GM12875 (cell line): ENCODE data around the gene ARL2.

Experiments
- H3K4me3 ChIP-seq: one replicate; pipeline ENCODE4 v1.5.1; 2011; ENCODE audit warnings: low read depth, low read length, control low read depth
- TF ChIP-seq, protein P1 (sequence below): IDR thresholded peaks from 2 replicates; pipeline ENCODE4 v1.5.1; 2011; ENCODE audit warnings: low read depth, mild to moderate bottlenecking, control low read depth, inconsistent platforms, low read length, moderate library complexity, borderline replicate concordance; ENCODE audit not compliant: insufficient read depth

Gene ARL2

DNA sequence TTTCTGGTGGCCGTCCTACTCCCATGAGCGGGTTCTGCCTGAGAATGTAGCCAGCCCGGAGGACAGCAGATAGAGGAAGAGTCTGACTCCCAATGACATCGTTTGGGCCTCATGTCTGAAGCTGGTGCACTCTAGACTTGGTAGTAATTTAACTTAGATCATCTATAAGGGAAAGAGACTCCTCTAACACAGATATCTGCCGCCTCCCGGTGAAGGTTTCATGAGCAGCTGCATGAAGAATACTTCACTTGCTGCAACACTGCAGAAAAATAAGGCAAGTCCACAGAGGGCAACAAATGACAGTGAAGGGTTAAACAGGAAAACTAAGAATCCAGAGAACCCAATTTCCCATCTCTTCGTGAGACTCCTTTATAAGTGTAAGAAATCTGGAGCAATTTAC, 5.9 kb upstream of the ARL2 start:
- TF ChIP-seq, protein P1, sequence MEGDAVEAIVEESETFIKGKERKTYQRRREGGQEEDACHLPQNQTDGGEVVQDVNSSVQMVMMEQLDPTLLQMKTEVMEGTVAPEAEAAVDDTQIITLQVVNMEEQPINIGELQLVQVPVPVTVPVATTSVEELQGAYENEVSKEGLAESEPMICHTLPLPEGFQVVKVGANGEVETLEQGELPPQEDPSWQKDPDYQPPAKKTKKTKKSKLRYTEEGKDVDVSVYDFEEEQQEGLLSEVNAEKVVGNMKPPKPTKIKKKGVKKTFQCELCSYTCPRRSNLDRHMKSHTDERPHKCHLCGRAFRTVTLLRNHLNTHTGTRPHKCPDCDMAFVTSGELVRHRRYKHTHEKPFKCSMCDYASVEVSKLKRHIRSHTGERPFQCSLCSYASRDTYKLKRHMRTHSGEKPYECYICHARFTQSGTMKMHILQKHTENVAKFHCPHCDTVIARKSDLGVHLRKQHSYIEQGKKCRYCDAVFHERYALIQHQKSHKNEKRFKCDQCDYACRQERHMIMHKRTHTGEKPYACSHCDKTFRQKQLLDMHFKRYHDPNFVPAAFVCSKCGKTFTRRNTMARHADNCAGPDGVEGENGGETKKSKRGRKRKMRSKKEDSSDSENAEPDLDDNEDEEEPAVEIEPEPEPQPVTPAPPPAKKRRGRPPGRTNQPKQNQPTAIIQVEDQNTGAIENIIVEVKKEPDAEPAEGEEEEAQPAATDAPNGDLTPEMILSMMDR = no peak
- no peak overlapping the region for H3K4me3 ChIP-seq

DNA sequence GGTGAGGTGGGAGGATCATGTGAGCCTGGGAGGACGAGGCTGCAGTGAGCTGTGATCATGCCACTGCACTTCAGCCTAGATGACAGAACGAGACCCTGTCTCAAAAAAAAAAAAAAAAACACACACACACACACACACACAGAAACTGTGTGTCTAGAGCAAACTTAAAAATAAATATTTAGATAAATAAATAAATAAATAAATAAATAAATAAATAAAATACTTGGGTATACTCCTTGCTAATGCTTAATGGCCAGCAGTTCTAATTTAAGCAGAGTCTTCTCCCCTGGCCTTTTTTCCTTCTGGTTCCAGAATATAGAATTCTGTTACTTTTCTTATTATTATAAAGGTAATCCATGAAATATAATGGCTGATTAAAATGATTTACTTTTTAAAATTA, 5.1 kb upstream of the ARL2 start:
- TF ChIP-seq, protein P1 = no peak

DNA sequence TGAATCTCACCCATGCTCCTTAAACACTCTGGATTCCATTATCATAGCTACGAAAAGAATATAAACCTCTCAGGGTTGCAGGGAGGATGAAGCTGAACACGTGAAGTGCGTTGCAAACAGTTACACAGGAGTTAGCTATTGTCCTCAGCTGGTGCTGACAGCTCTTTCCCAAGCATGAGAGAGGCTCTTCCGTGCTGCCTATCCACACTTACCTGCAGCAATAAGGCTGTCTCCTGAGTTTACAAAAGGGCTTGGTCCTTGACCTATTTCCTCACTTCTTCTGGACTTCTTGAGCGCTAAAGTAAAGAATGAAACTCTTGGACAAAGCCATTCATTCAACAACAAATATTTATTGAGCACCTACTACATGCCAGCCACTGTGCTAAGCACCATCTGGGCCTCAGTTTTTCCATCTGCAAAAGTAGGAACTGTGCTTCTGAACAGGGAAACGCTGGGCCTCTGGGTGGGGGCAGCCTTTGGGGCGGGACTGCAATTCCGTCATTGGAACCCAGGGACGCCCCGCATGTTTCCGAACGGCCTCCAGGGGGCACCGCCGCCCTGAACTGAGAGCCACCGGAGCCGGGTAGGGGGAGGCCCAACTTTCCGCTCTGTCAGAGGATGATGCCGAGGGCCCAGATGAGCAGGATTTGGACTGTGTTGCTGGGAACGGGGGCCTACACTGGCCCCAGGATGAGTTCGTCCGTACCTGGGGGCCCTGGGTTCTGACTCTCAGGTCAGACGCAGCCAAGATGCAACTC, 651 bp upstream of the ARL2 start:
- TF ChIP-seq, protein P1 = peak; percentile 79
- peak overlapping the region; percentile 87 for H3K4me3 ChIP-seq

More for the DNA sequence above, 5.1 kb upstream of the ARL2 start:
- H3K4me3 ChIP-seq = no peak overlapping the region

DNA sequence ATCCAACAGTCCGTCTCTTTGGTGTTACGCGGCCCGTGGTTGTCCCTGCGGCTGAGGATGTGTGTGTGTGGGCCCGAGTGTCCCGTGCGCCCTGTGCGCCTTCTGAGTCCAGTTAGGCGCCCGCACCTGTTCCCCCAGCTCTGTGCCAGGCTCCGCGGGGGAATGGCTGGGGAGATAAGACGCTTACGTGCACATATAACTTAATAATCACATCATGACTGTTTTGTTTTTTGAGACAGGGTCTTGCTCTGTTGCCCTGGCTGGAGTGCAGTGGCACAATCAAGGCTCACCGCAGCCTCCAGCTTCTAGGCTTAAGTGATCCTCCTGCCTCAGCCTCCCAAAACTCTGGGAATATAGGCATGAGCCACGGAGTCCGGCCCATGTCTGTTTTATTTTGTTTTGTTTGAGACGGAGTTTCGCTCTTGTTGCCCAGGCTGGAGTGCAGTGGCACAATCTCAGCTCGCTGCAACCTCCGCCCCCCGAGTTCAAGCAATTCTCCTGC, 817 bp downstream of the ARL2 start:
- H3K4me3 ChIP-seq = peak overlapping the region; percentile 87
- TF ChIP-seq, protein P1 = no peak

DNA sequence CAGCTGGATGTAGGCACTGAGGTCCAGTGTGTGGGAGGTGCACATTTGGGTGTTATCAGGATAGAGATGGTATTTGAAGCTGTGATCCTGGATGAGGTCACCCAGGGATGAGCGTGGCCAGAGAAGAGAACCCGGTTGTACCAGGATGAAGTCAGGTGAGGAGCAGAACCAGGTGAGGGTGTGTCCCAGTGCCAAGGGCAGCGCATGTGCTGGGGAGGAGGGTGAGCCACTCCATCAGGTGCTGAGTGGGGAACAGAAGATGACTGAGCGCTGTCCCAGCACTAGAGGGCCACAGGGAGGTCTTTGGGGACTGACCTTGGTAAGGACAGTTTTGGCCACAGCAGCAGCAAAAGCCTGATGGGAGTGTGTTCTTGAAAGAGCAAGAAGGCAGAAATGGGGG, 2.7 kb downstream of the ARL2 start:
- no peak overlapping the region for H3K4me3 ChIP-seq
- TF ChIP-seq, protein P1 = no peak

DNA sequence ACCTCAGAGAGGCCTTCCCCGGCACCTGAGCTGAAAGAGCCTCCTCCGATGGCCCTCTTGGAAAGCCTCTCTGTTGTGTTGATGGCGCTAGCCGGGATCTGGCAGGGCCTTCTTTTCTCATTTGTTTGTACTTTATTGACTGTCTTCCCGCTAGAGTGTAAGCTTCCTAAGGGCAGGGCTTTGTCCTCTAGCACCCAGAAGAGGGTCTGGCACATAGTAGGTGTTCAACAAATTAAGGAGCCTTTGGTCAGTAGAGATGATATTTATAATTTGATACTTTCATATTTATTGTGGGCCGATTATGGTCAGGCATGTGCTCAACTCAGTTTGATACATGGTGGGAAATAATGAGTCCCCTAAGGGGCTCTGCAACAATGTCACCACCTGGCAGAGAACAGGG, 4.0 kb downstream of the ARL2 start:
- no peak overlapping the region for H3K4me3 ChIP-seq
- TF ChIP-seq, protein P1 = no peak

DNA sequence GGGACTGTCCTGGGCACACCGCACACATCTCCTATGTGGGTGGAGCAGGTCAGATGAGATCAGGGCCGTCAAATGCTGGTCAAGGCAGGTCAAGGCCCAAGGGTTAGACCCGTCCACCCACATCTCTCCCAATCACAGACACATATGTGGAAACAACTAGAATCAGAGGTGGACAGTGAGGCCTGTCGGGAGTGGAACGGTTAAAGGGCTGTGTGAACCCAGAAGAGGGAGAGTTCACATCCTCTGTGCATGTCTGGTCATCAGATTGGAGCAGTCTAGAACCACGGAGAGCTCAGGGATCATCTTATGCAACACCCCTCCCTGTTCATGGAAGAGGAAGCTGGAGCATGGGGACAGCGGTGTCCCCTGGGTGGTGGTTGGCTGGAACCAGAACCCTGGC, 5.9 kb downstream of the ARL2 start:
- H3K4me3 ChIP-seq = no peak overlapping the region
- TF ChIP-seq, protein P1 = no peak
